ENCODE data around the gene DPH2. TPM values are rescaled to one million over a fixed set of nuclear protein-coding genes. Genes with fewer than 3 reads are reported as not detected.

Gene DPH2
- polyA plus RNA-seq, 2 of the 4 experiments (the other 2 are of a cell fraction) = 38.8 to 41.7 TPM

GRCh38 chr1:43974443-43975248 is 4.8 kb downstream of the DPH2 start, which contains the start of gene ATP6V0B (continued):
- no peak for TF ChIP-seq POLR2AphosphoS2 (conservative IDR thresholded peaks at IDR 0.05; ENCODE audit: low read length)
- no peak for TF ChIP-seq BHLHE40 (IDR thresholded peaks at IDR 0.05; ENCODE audit: low read depth, low read length)
- TF ChIP-seq POLR2A (IDR thresholded peaks at IDR 0.05; ENCODE audit: low read length) = peak; percentile 56
- peak; percentile 86 for TF ChIP-seq NPAS2 (CRISPR knock-in tag; IDR thresholded peaks at IDR 0.05; ENCODE audit: borderline replicate concordance)
- no peak for TF ChIP-seq HOXA7 (CRISPR knock-in tag; IDR thresholded peaks at IDR 0.05)
- TF ChIP-seq KDM1A (IDR thresholded peaks at IDR 0.05; ENCODE audit: low read depth) = no peak
- no peak for TF ChIP-seq FOXS1 (CRISPR knock-in tag; IDR thresholded peaks at IDR 0.05)
- TF ChIP-seq JUN (IDR thresholded peaks at IDR 0.05) = peak; percentile 44 to 80; a peak in 4 of 5 replicates
- TF ChIP-seq RFX5 (IDR thresholded peaks at IDR 0.05) = no peak
- TF ChIP-seq SMC3 (IDR thresholded peaks at IDR 0.05) = no peak
- TF ChIP-seq ZC3H11A (IDR thresholded peaks at IDR 0.05) = no peak
- no peak for TF ChIP-seq JUNB (IDR thresholded peaks at IDR 0.05)
- no peak for TF ChIP-seq NFE2L2 (conservative IDR thresholded peaks at IDR 0.05; ENCODE audit: low read length)
- TF ChIP-seq ZFP36 (IDR thresholded peaks at IDR 0.05; ENCODE audit: borderline replicate concordance, partially characterized antibody) = no peak
- TF ChIP-seq MAX (IDR thresholded peaks at IDR 0.05) = peak; percentile 81
- TF ChIP-seq, protein P1, sequence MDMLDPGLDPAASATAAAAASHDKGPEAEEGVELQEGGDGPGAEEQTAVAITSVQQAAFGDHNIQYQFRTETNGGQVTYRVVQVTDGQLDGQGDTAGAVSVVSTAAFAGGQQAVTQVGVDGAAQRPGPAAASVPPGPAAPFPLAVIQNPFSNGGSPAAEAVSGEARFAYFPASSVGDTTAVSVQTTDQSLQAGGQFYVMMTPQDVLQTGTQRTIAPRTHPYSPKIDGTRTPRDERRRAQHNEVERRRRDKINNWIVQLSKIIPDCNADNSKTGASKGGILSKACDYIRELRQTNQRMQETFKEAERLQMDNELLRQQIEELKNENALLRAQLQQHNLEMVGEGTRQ (IDR thresholded peaks at IDR 0.05) = peak; percentile 99
- TF ChIP-seq RARB (CRISPR knock-in tag; IDR thresholded peaks at IDR 0.05) = no peak
- no peak for TF ChIP-seq CHD4 (IDR thresholded peaks at IDR 0.05; ENCODE audit: borderline replicate concordance)
- no peak for TF ChIP-seq HEYL (CRISPR knock-in tag; IDR thresholded peaks at IDR 0.05)
- TF ChIP-seq EP300 (IDR thresholded peaks at IDR 0.05) = no peak
- TF ChIP-seq RAD21 (conservative IDR thresholded peaks at IDR 0.05 in 1 of 2, IDR thresholded peaks at IDR 0.05 in 1 of 2) = no peak
- TF ChIP-seq FOSB (CRISPR knock-in tag; IDR thresholded peaks at IDR 0.05) = no peak
- no peak for TF ChIP-seq HOXB13 (CRISPR knock-in tag; IDR thresholded peaks at IDR 0.05; ENCODE audit: low read depth)
- no peak for TF ChIP-seq CTCF (IDR thresholded peaks at IDR 0.05)
- TF ChIP-seq, protein P2, sequence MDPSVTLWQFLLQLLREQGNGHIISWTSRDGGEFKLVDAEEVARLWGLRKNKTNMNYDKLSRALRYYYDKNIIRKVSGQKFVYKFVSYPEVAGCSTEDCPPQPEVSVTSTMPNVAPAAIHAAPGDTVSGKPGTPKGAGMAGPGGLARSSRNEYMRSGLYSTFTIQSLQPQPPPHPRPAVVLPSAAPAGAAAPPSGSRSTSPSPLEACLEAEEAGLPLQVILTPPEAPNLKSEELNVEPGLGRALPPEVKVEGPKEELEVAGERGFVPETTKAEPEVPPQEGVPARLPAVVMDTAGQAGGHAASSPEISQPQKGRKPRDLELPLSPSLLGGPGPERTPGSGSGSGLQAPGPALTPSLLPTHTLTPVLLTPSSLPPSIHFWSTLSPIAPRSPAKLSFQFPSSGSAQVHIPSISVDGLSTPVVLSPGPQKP (IDR thresholded peaks at IDR 0.05; ENCODE audit: low read depth, low read length) = no peak
- TF ChIP-seq, protein P3, sequence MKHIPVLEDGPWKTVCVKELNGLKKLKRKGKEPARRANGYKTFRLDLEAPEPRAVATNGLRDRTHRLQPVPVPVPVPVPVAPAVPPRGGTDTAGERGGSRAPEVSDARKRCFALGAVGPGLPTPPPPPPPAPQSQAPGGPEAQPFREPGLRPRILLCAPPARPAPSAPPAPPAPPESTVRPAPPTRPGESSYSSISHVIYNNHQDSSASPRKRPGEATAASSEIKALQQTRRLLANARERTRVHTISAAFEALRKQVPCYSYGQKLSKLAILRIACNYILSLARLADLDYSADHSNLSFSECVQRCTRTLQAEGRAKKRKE (CRISPR knock-in tag; IDR thresholded peaks at IDR 0.05; ENCODE audit: low read depth) = no peak
- TF ChIP-seq PBX3 (IDR thresholded peaks at IDR 0.05) = no peak; the same call in 1 of the 2 replicates
- no peak for TF ChIP-seq CEBPB (IDR thresholded peaks at IDR 0.05)
- no peak for TF ChIP-seq MAZ (IDR thresholded peaks at IDR 0.05; ENCODE audit: borderline replicate concordance, low read depth, low read length)
- no peak for TF ChIP-seq TP53 (CRISPR knock-in tag; IDR thresholded peaks at IDR 0.05)
- no peak for TF ChIP-seq RNF2 (IDR thresholded peaks at IDR 0.05; ENCODE audit: borderline replicate concordance, low read depth)
- TF ChIP-seq EHF (CRISPR knock-in tag; IDR thresholded peaks at IDR 0.05) = no peak
- TF ChIP-seq CBX8 (IDR thresholded peaks at IDR 0.05) = no peak
- TF ChIP-seq FOSL2 (IDR thresholded peaks at IDR 0.05) = no peak
- TF ChIP-seq FOSL2 (CRISPR knock-in tag; IDR thresholded peaks at IDR 0.05) = no peak
- no peak for TF ChIP-seq CBX2 (IDR thresholded peaks at IDR 0.05; ENCODE audit: borderline replicate concordance, low read depth)
